Globus pallidus (tissue), 1 donor: Measurements from ENCODE around the gene ARPC2.
"Not testable (repeated sequence)": the region's sequence is repeated elsewhere in the genome, so short reads cannot be mapped to it uniquely, and the experiment has no call there.

Experiments used
- DNase-seq: peaks from one replicate; pipeline ENCODE4 v3.0.0-alpha.2; 2015; ENCODE audit warnings: low spot score

Gene ARPC2

DNA sequence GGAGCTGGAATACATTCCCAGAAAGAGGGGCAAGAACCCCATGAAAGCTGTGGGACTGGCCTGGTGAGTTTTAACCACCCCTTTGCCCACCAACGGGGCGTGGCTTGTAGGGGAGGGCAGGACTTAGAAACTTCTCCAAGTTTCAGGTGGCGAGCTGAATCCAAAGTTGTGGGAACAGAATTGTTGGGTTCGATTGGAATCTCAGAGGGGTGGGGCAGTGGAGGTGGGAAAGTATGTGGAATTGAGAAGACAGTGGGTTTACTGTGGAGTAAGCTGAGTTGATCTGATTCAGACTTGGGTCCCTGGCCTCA lies 54.5 kb downstream of the ARPC2 start:
- no peak for DNase-seq

DNA sequence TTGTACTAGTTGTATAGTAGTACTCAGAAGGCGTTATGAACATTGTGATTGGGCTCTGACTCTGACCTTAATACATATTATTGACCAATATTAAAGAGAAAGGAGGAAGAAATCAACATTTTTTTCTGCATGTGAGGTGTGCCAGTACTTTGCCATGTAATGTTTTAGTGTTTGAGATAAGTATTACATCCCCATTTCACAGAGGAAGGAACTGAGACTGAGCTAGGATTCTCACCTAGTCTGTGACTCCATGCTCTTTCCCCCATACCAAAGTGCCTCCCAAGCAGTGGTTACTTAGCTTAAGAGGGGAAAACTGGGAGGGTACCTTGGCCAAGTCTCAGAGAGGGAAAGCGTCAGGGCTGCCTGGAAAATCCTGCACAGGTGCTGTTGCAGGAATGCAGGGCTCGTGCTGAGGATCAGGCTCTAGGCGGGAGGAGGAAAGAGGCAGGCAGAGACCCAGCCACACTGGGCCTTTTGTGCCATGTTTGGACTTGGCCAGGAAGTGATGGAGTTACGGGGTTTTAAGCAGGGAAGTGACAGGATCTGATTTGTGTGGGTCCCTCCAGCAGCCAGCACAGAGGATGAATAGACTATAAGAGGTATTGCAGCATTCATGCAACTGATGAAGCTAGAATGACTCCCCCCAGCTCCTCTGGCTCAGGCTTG lies 55.0 kb downstream of the ARPC2 start:
- DNase-seq: no peak

DNA sequence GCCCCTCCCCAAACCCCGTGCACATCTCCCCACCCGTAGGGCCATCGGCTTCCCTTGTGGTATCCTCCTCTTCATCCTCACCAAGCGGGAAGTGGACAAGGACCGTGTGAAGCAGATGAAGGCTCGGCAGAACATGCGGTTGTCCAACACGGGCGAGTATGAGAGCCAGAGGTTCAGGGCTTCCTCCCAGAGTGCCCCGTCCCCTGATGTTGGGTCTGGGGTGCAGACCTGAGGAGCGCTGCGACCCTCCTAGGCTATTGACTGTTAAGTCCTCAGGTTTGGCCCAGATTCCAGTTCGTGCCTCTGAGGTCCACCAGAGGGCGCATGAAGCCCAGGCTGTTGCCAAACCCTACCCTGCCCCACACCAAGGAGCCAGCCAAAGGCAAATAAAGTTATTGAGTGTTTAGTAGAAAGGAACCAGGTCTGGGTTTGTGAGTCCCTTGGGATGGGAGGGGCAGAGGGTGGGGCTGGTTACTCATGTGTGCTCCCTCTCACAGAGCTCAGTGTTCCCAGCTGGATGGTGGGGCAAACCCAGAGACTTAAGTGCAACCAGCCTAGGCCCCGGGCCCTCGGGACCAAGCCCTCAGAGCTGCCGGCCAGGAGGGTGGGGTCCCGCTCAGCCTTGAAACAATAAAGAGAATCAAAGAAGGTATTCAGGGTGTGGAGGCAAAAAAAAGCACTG lies 55.7 kb downstream of the ARPC2 start:
- DNase-seq: peak; percentile 84

DNA sequence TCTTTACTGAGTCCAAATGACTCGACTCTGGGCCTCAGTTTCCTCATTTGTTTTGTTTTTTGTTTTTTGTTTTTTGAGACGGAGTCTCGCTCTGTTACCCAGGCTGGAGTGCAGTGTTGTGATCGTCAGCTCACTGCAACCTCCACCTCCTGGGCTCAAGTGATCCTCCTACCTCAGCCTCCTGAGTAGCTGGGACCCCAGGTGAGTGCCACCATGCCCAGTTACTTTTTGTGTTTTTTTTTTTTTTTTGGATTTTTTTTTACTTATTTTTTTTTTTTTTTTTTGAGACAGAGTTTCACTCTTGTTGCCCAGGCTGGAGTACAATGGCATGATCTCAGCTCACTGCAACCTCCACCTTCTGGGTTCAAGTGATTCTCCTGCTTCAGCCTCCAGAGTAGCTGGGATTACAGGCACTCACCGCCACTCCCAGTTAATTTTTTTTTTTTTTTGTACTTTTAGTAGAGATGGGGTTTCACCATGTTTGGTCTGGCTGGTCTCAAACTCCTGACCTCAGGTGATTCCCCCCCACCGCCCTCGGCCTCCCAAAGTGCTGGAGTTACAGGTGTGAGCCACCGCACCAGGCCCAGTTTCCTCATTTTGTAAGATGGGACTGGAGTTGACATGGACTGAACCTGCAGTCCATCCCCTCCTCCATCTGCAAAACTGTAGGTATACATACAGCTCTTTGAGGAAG lies 56.4 kb downstream of the ARPC2 start:
- DNase-seq: not testable (repeated sequence)

DNA sequence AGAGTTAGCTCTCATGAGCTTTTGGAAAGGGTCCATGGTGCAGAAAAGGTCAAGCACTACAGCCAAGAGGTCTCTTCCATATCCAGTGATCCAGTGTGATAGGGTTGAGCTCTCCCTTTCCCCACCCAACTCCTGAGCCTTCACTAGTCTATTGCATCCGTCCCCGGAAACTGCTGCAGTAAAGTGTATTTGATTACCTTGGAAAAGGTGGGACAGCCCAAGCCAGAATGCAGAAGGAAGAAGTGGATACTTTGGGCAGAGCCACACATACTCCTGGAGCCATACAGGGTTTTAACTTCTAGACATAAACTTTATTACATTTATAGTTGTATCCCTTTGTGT lies 56.9 kb downstream of the ARPC2 start:
- no peak for DNase-seq

DNA sequence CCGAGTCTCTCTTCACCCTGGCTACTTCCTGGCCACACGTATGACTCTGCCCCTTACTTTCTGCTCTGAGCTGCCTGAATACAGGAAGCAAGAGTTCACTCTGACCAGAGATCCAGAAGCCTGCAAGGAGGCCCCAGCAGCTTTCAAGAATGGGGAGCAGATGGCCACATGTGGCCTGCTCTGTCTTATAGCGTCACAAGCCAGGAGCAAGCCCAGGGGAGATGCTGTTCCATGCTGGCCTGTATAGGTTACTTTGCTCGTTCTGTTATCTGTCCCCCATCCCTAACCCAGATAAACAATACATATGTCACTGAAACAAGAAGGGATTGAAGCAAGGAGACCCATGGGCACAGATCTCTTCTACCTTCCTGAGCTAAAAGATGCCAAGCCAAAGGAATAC lies 57.6 kb downstream of the ARPC2 start:
- DNase-seq: no peak

DNA sequence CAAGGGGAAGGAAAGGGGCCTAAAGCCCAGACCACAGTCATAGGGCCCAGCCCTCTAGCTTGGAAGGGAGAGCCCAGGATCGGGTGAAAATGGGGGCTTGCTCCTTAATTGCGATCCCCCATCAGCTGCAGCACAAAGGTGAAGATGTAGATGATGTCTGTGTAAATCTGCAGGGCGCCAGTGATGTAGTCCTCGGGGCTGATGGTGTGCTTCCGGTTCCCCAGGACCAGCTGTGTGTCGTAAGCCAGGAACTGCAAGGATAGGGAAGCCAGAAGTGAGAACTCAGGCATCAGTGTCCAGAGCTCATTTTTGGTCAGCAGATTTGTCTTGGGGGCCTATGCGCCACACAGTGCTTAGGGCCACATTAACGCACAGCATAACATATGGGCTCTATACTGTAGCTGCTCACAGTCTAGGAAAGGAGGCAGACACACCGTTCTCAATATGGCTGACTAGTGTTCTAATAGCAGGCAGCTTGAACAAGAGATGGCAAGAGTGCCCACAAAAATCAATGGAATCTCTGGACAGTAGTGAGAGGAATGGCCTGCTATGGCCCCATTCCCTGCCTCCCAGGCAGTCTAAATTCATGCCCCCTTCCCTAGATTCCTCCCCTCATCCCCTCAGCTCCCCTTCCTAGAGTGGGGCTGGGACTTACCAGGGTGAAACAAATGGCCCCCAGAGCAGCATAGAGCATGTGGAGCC lies 58.5 kb downstream of the ARPC2 start:
- no peak for DNase-seq

DNA sequence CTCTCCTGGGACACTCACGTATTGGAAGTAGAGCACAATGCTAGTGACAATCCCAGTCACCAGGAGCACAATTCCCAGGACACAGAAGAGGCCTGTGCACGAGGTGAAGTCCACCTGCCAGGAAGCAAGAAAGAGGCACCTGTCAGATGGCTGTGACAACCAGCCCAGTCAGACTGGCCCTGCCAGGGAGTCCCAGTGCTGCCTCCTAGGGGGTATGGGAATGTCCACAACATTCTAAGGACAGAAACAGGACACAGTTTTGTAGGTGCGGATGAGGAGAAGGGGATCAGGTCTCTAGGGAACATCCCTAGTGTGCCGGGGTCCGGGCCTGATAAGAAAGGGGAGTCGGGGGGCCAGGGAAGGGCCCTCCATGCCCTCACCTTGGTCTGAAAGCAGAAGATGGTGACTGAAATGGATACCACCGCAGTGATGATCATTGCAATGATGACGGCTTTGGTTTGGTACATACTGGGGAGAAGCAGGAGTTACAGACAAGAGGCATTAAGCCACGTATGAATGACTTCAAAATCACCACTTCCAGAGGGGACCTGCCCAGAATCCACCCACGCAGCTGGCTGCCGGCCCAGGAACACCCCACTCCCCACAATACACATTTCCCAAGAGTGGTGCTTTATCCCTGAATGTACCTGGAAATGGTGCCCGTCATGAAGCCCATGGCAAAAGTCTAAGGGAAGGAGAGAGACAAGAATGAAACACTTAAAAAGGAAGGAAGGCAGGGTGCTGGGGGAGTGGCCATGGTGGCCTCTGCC lies 60.2 kb downstream of the ARPC2 start:
- DNase-seq: no peak

DNA sequence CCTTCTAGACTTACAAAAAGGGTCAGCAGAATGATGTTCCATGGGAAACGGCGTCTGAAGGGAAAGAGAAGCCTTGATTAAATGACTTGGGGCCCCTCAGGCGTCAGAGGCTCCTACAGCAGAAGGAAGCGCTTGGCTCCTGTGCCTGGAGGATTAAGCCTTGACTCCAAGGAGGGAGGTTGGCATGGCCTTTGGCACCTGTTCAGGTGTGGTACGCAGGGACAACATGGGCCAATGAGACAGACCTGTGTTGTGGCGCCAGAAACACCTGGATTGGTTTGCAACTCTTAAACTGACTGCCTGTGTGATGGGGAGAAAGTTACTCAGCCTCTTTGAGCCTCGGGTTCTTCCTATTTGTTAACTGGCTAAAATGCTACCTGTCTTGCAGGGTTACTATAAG lies 60.9 kb downstream of the ARPC2 start:
- no peak for DNase-seq

DNA sequence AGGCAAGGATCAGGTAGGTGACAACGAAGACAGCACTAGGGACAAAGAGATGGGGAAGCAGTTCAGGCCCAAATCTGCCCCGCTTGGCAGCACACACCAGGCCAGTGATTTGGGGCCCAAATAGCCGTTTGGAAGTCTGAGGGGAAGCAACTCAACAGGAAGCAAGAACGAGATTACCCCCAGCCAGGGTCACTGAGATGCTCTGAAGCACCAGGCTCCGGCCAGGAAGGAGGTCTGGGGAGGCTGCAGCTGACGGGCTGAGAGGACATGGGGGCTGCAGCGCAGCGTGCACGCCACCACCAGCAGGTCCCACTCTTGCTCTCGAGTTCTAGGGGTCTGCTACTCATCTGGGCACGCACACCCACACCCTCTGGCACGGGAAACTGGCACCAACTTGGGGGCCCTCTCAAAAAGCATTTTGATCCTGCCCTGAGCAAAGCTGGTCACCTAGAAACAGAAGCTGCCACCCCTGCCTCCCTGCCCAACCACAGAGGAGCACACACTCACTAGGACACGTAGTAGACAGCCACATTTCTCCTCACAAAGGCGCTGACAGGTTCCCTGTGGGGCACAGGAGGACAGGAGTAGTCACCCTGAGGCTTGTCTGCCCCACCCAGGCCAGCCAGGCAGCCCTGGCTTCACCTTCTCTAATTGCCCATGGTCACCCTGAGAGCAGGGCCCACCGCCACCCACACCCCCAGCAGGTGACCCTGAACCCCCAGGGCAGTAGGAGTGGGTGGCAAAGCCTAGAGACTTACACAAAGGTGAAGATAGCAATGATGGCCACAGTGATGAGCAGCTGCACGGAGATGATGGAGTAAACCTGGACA lies 61.8 kb downstream of the ARPC2 start:
- DNase-seq: no peak

DNA sequence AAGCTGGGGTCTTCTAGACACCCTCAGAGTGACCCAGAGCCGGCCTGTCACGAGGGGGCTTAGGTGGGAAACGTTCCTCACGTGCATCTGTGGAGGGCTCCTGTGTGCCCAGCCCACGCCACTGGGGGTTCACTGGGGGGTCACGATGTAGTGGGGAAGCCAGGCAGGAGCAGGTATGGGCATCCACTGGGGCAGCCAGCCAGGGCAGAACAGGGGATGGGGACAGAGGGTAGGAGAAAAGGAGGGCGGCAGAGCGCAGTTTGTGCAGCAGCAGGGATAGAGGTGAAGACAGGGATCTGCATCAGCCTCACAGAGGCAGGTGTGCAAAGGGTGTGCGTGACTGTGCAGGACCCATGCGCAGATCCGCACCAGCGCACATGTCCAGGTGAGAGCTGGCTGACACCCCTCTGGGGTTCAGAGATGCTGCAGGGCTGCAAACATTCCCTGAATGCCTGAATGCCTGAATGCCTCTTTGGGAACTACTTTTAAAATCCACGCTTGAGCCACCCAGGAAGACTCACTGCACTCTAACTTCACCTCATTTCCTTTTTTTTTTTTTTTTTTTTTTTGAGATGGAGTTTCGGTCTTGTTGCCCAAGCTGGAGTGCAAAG lies 63.4 kb downstream of the ARPC2 start:
- no peak for DNase-seq

DNA sequence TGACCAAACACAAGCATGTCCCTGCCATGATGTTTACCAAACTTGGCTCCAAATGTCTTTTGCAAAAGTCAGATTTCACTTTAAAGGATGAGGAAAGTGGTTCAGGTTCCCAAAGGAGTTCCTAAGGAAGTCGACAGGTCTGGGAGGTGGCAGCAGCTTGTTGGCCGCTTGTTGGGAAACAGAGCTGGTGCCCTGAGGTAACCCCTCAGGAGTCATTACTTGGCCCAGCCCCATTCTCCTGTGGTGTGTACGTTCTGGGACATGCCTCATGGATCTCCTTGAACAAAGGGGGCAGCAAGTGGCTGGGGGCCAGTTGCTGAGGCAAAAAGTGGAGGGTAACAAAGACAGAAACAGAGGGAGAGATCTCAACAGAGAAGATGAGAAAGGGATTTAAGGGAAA lies 64.5 kb downstream of the ARPC2 start:
- DNase-seq: no peak

DNA sequence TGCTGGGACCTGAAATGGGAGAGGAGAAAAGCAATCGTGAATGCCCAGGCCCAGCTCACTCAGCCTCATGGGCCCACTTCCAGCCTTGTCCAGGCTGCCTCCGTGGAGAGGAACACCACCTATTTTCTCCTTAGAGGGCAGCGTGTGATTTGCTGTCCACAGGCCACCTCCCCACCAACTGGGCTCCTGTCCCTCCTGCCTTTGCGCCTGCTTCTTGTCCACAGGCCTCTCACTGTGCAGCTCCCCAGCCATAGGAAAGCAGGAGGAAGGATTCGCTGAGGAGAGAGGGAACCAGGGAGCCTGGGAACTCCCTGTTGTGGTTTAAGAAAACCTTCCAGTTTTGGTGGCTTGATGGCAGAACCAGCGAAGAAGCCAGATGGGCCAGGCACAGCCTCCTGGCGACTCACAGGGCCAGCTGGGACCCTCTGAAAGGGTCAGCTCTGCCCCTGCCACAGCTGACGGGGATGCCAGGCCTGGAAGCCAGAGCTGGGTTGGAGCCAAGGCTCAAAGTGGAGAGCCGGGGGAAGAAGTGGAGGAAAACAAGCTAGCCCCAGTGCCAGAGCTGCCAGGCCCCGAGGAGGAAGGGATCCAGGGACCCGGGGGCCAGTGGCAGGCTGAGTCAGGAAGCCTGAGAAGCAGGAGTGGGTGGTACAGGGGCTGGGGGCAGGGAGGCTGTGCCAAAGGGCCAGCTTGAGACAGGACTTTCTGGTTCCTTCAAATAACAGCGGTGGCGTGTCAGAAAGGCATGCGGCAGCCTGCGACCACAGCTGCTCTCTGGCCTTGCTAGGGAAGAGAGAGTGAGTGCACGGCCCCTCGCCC lies 65.4 kb downstream of the ARPC2 start:
- peak; percentile 69 for DNase-seq

DNA sequence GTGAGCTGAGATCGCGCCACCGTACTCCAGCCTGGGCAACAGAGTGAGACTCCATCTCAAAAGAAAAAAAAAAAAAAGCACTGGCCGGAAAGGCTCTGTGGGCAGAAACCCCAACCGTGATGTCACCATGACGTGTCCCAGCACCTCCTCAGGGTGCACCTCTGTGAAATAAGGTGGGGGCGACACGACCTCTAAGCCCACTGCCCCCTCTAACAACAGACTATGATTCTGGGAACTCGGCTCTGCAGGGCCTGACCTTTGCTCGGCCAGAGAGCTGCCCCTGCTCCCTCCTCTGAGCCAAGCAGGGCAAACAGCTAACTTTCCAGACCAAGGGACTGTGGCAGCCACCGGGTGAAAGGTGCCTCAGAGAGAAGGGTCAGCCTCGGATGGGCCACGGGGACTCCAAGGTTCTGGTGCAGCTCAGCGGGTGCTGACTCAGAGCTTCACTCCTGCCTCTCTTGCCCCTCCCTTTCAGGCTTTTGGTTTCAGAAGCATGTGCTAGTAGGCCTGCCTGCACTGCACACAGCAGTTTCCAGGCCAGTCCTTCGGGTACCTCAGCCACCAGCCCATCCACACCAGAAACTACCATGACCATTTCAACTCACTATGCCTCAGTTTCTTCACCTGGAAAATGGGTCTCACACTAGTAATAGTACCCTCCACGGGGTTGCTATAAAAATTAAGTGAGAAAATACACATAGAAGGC lies 67.3 kb downstream of the ARPC2 start:
- no peak for DNase-seq

DNA sequence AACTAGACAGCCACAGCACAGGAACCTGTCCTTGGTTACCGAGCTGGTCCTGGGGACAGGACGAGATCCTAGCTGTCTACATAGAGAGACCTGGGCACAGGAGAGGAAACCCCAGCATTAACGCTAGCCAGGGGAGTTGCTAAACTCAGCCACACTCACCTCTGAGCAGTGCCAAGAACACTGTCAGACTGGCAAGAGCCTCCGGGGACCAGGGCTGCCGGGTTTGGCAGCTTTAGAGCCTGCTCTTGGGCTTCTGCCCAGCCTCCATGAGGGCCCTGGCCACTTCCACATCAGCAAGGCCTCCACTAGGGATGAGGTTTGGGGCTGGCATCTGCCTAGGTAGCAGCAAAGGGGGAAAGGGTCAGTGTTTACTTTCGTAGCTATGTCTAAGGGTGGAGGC lies 68.6 kb downstream of the ARPC2 start:
- peak; percentile 67 for DNase-seq

DNA sequence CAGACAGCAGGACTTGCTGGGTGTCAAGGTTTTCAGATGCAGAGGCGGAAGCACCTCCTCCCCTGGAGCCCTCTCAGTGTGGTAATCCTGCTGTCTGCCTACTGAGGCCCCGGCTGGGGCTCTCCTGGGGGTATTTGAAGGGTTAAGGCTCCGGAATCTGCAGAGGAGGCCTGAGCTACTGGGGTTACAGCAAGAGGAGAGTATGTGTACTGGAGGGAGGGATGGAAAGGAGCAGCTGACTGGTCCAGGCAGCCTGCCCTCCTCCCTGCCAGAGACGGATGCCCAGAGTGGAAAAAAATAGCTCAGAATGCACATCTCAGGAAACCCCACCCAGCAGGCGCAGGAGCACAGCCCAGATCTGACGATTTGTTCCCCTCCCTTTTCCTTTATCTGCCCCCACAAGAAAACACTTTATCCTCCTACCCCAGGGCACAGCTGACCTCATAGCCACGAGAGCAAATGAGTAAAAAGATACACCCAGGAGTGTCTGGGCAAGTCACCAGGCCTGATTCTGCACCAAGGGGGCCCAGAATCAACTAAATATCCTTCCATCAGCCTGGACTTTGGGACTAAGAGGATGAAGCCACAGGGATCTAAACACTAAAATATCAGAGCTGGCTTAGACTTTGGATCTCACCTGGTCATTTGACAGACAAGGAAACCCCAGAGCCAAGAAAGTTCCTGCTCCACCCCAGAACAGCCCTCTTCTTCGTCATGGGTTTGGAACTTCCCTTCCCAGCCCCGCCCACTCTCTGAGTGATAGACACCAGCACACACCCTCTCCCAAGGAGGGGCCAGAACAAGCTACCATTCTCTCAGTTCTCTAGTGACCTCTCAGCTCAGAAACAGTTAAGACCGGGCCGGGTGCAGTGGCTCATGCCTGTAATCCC lies 69.8 kb downstream of the ARPC2 start:
- peak; percentile 92 for DNase-seq

DNA sequence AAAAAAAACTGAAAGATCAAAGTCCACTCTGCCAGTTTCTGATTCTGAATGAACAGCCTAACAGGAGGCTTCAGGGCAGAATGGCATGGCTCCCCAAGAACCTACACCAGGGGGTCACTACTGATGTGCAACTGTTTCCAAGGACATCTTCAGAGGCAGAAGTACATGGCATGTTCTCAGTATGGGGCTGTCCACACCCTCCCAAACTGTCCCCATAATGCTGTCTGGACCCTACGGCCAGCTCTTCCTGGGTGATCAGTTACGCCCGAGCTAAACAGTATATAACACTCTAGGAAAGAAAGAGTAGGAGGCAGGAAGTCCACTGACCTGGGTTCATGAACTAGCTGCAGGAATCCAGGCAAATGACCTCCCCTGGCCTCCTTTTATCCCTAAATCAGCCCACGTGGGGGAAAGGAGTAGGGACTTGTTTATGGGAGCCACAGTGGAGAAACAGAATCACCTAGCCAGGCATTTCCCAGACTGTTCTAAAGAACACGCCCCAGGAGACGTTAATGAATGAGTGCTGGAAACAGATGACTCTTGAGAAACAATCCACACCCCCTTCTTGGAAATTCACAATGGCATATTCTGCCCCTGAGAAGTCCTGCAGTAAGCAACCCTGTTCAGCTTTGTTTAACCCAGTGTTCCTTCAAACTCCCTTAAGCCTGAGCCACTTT lies 72.8 kb downstream of the ARPC2 start:
- no peak for DNase-seq
